IMR-90 (cell line): ENCODE results near the gene DUSP8. TPM values are rescaled to one million over a fixed set of nuclear protein-coding genes. Genes with fewer than 3 reads are reported as not detected.

Experiments
- ATAC-seq: fragments of 200-7000 bp; cut with Tn5 transposase; 2 replicates; pipeline ENCODE4 v1.9.1; 2020; ENCODE audit warnings: low read depth, mild to moderate bottlenecking, moderate library complexity
- BruUV-seq: library from RNA; stranded (reverse); fragments of 400-500 nt; replicated peaks from 2 replicates; lab custom pipeline; 2021; lab: Mats Ljungman, UMichigan
- CTCF ChIA-PET: fragments of 300-600 bp; formaldehyde crosslinking; extraction: SDS; loops from one replicate; lab custom pipeline; 2021; ENCODE audit warnings: antibody characterized with exemption; lab: Yijun Ruan, JAX
- POLR2A ChIA-PET: fragments of 300-600 bp; sonication (Branson Sonifier 250); formaldehyde crosslinking; loops from one replicate; lab custom pipeline; 2022; ENCODE audit warnings: antibody characterized with exemption; ENCODE audit not compliant: unreplicated experiment; lab: Charles Lee
- DNase-seq: peaks from one replicate; pipeline ENCODE4 v3.0.0; 2013
- H2AFZ ChIP-seq: replicated peaks from 2 replicates; pipeline ENCODE3; 2013; ENCODE audit warnings: low read length, mild to moderate bottlenecking; ENCODE audit not compliant: poor library complexity
- H2AK5ac ChIP-seq: 2 replicates; pipeline ENCODE4 v1.6.1; 2013; ENCODE audit warnings: low read depth, low read length, inconsistent platforms
- H2AK9ac ChIP-seq: replicated peaks from 2 replicates; pipeline ENCODE3; 2013; ENCODE audit warnings: mild to moderate bottlenecking, low read depth, low read length, moderate library complexity; ENCODE audit not compliant: poor library complexity
- H2BK120ac ChIP-seq: 2 replicates; pipeline ENCODE4 v1.6.1; 2013; ENCODE audit warnings: low read depth, low read length, inconsistent platforms
- H2BK15ac ChIP-seq: 3 replicates; pipeline ENCODE4 v1.6.1; 2013; ENCODE audit warnings: low read depth, low read length, inconsistent platforms
- H2BK20ac ChIP-seq: 2 replicates; pipeline ENCODE4 v1.6.1; 2013; ENCODE audit warnings: low read depth, mild to moderate bottlenecking, inconsistent platforms, low read length, moderate library complexity
- H2BK5ac ChIP-seq: 2 replicates; pipeline ENCODE4 v1.6.1; 2013; ENCODE audit warnings: mild to moderate bottlenecking, low read depth, low read length, inconsistent platforms; ENCODE audit not compliant: poor library complexity, severe bottlenecking
- H3K14ac ChIP-seq: replicated peaks from 2 replicates; pipeline ENCODE4 v1.6.1; 2013; ENCODE audit warnings: low read depth, low read length, inconsistent platforms
- H3K18ac ChIP-seq: 2 replicates; pipeline ENCODE4 v1.6.1; 2013; ENCODE audit warnings: low read depth, low read length, control low read depth
- H3K23ac ChIP-seq: 2 replicates; pipeline ENCODE4 v1.6.1; 2013; ENCODE audit warnings: low read depth, low read length, inconsistent platforms
- H3K27ac ChIP-seq: 2 replicates; pipeline ENCODE4 v1.5.1; 2013; ENCODE audit warnings: mild to moderate bottlenecking, control low read depth, low read length; ENCODE audit not compliant: insufficient read depth
- H3K27me3 ChIP-seq: 2 replicates; pipeline ENCODE4 v1.6.1; 2013; ENCODE audit warnings: low read length; ENCODE audit not compliant: control insufficient read depth, insufficient read depth
- H3K36me3 ChIP-seq: 2 replicates; pipeline ENCODE4 v1.6.1; 2013; ENCODE audit warnings: low read length, mixed read lengths; ENCODE audit not compliant: control insufficient read depth, insufficient read depth
- H3K4ac ChIP-seq: 2 replicates; pipeline ENCODE4 v1.6.1; 2013; ENCODE audit warnings: low read depth, low read length, inconsistent platforms
- H3K4me1 ChIP-seq: 2 replicates; pipeline ENCODE4 v1.6.1; 2013; ENCODE audit warnings: low read length, mixed read lengths; ENCODE audit not compliant: control insufficient read depth, insufficient read depth
- H3K4me2 ChIP-seq: 2 replicates; pipeline ENCODE4 v1.6.1; 2013; ENCODE audit warnings: low read depth, mild to moderate bottlenecking, control low read depth, low read length, moderate library complexity
- H3K4me3 ChIP-seq: 2 replicates; pipeline ENCODE4 v1.5.1; 2013; ENCODE audit warnings: low read depth, mild to moderate bottlenecking, control low read depth, low read length, moderate library complexity; ENCODE audit not compliant: insufficient read depth
- H3K56ac ChIP-seq: 2 replicates; pipeline ENCODE4 v1.6.1; 2013; ENCODE audit warnings: low read length, inconsistent platforms; ENCODE audit not compliant: insufficient read depth; ENCODE audit errors: extremely low read depth
- H3K79me1 ChIP-seq, 2 experiments: 2 replicates each; pipeline ENCODE4 v1.6.1; 2013; ENCODE audit warnings: low read length in 2 of 2, inconsistent platforms in 1 of 2, low read depth in 1 of 2
- H3K9ac ChIP-seq: 2 replicates; pipeline ENCODE4 v1.6.1; 2013; ENCODE audit warnings: low read depth, low read length, control low read depth
- H3K9me1 ChIP-seq: 2 replicates; pipeline ENCODE4 v1.6.1; 2013; ENCODE audit warnings: low read length, inconsistent platforms; ENCODE audit not compliant: insufficient read depth
- H3K9me3 ChIP-seq: 2 replicates; pipeline ENCODE4 v1.6.1; 2013; ENCODE audit warnings: low read length; ENCODE audit not compliant: control insufficient read depth, insufficient read depth
- H4K20me1 ChIP-seq: 2 replicates; pipeline ENCODE4 v1.6.1; 2013; ENCODE audit warnings: low read length, inconsistent platforms; ENCODE audit not compliant: insufficient read depth
- H4K5ac ChIP-seq: 2 replicates; pipeline ENCODE4 v1.6.1; 2013; ENCODE audit warnings: mild to moderate bottlenecking, low read depth, low read length, control low read depth
- H4K8ac ChIP-seq, 2 experiments: 2 replicates each; pipeline ENCODE4 v1.6.1; 2013; ENCODE audit warnings: low read depth in 2 of 2, low read length in 2 of 2, control low read depth in 1 of 2, inconsistent platforms in 1 of 2
- H4K91ac ChIP-seq: 2 replicates; pipeline ENCODE4 v1.6.1; 2013; ENCODE audit warnings: low read depth, low read length, inconsistent platforms; ENCODE audit not compliant: insufficient read depth
- ELK1 ChIP-seq: fragments of 150-350 bp; IDR thresholded peaks from 2 replicates; pipeline ENCODE4 v1.6.1; 2016; ENCODE audit warnings: low read depth, mild to moderate bottlenecking, low read length, moderate library complexity, borderline replicate concordance
- MXI1 ChIP-seq: IDR thresholded peaks from 2 replicates; pipeline ENCODE4 v1.6.1; 2012; ENCODE audit warnings: low read depth, mild to moderate bottlenecking, low read length, moderate library complexity, borderline replicate concordance
- POLR2A ChIP-seq: IDR thresholded peaks from 2 replicates; pipeline ENCODE4 v1.6.1; 2012; ENCODE audit warnings: mild to moderate bottlenecking, low read depth, low read length
- RAD21 ChIP-seq: IDR thresholded peaks from 2 replicates; pipeline ENCODE4 v1.6.1; 2012; ENCODE audit warnings: low read length, improper control_type of control experiment
- RCOR1 ChIP-seq: IDR thresholded peaks from 2 replicates; pipeline ENCODE4 v1.6.1; 2012; ENCODE audit warnings: mild to moderate bottlenecking, low read length, improper control_type of control experiment; ENCODE audit not compliant: insufficient replicate concordance
- SMC3 ChIP-seq: fragments of 150-350 bp; IDR thresholded peaks from 2 replicates; pipeline ENCODE4 v1.6.1; 2016; ENCODE audit warnings: low read depth, mild to moderate bottlenecking, antibody characterized with exemption, low read length, moderate library complexity
- WGBS, 2 experiments: methylation state at CpG; one replicate each; pipeline versions ENCODE4 v1.1.5 to v1.1.7; 2013; ENCODE audit warnings: missing lambda C conversion rate in 2 of 2; ENCODE audit not compliant: insufficient read length in 1 of 2; ENCODE audit errors: extremely low coverage in 2 of 2; 5-methylcytosine and 5-hydroxymethylcytosine counted together
- dilution Hi-C: fragments of 300-500 bp; cut with HindIII; formaldehyde crosslinking; loops from one replicate; pipeline ENCODE4 v1.14.3; 2018; ENCODE audit warnings: low sequenced_read_pairs; ENCODE audit not compliant: unreplicated experiment
- in situ Hi-C: fragments of 300-500 bp; cut with MboI; formaldehyde crosslinking; loops from 3 replicates; pipeline ENCODE4 v1.14.3; 2019; ENCODE audit warnings: low sequenced_read_pairs, inconsistent platforms, mixed read lengths
- intact Hi-C: fragments of 100-400 bp; cut with micrococcal nuclease; formaldehyde crosslinking; loops from 2 replicates; pipeline ENCODE4 v1.10.0; 2022
- polyA plus RNA-seq, 3 experiments: library from polyadenylated mRNA; depleted of rRNA; stranded (reverse); fragments of >200 nt; gene quantifications; 2 replicates each; pipeline ENCODE4 v1.2.3, GENCODE V29; 2012; ENCODE audit warnings: low replicate concordance in 1 of 3
- total RNA-seq: library from RNA; depleted of rRNA; stranded (reverse); fragments of >200 nt; gene quantifications from 2 replicates; pipeline ENCODE4 v1.2.3, GENCODE V29; 2012
- TF ChIP-seq, protein P1 (sequence below): fragments of 150-350 bp; IDR thresholded peaks from 2 replicates; pipeline ENCODE4 v1.6.1; 2017; ENCODE audit warnings: mild to moderate bottlenecking, antibody characterized with exemption, low read length, low read depth

Gene DUSP8
- total and polyA plus RNA-seq, 2 of the 4 experiments (the other 2 are of a cell fraction), result 0.72 to 4.2 TPM

- H2BK15ac ChIP-seq, result no peak overlapping the region
- no peak overlapping the region; the same call in 1 of the 2 replicates for H3K23ac ChIP-seq
- no peak overlapping the region for H3K4me2 ChIP-seq
- H3K56ac ChIP-seq, result no peak overlapping the region
- intact Hi-C loops (no loop called here), dilution Hi-C loops (no loop called here), in situ Hi-C loops (no loop called here)
- H3K4ac ChIP-seq, result no peak overlapping the region
- peaks cover 9% of the 10 kb centered on the region for H3K9me1 ChIP-seq
- no peak for TF ChIP-seq MXI1
- TF ChIP-seq RAD21, result no peak
- TF ChIP-seq POLR2A, result no peak
- no peak for TF ChIP-seq ELK1
- TF ChIP-seq, protein P1, sequence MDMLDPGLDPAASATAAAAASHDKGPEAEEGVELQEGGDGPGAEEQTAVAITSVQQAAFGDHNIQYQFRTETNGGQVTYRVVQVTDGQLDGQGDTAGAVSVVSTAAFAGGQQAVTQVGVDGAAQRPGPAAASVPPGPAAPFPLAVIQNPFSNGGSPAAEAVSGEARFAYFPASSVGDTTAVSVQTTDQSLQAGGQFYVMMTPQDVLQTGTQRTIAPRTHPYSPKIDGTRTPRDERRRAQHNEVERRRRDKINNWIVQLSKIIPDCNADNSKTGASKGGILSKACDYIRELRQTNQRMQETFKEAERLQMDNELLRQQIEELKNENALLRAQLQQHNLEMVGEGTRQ, result no peak
- no peak for TF ChIP-seq RCOR1
- no peak for TF ChIP-seq SMC3
- no peak overlapping the region for H4K8ac ChIP-seq
- no peak overlapping the region for H3K9ac ChIP-seq
- ChIA-PET POLR2A (no interaction called here), CTCF (no interaction called here)
- no peak overlapping the region for H4K91ac ChIP-seq
- no peaks in the 10 kb centered on the region for H3K9me3 ChIP-seq
- H2BK5ac ChIP-seq, result no peak overlapping the region
- no peak overlapping the region for H3K18ac ChIP-seq
- H3K14ac ChIP-seq, result no peak overlapping the region
- no peak overlapping the region for H3K4me3 ChIP-seq
- DNase-seq, result no peak
- H3K36me3 ChIP-seq, result no peaks in the 10 kb centered on the region; the same call in 1 of the 2 replicates
- H2BK120ac ChIP-seq, result no peak overlapping the region
- no TSS peak for BruUV-seq
- H2AK9ac ChIP-seq, result no peak overlapping the region
- peaks cover 11% of the 10 kb centered on the region for H3K4me1 ChIP-seq
- H3K79me1 ChIP-seq, result peaks cover 15 to 37% of the 10 kb centered on the region in 2 experiments; a peak in 2 of 4 replicates
- WGBS, 2 experiments, result 67% methylated on average over 10 of the region's 13 CpGs; no CpG with 5 or more reads in 1 of the 2 experiments
- ATAC-seq, result no peak
- H4K5ac ChIP-seq, result no peak overlapping the region
- H2BK20ac ChIP-seq, result no peak overlapping the region
- H3K27me3 ChIP-seq, result peaks cover 11% of the 10 kb centered on the region
- H2AK5ac ChIP-seq, result no peak overlapping the region
- H3K27ac ChIP-seq, result no peak overlapping the region
- H4K20me1 ChIP-seq, result peaks cover 75% of the 10 kb centered on the region
- H2AFZ ChIP-seq, result no peak overlapping the region
Observed at GRCh38 chr11:1568441-1568911, 3.6 kb downstream of the DUSP8 start.
